ENCODE results near the gene ZNF648.

The ZNF648 gene

DNA sequence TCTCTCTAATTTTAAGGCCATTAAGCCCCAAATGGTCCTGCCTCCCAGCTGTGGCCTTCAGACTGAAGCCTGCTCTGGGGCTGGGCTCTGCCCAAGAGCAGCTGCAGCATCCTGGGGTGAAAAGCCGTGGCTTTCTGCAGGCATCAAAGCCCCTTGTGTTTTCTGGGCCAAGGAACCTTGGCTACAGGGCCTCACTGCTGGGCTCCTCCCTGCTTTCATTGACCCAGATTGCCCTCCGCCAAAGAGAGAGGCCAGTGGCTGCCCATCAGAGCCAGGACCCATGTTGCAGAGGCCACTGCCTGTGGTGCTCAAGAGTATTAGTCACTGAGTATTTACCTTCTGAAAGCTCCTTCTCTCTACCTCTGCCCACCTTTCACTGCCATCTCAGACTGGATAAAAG is 1.6 kb downstream of the ZNF648 start:
- Histone ChIP-seq H2AFZ (ENCODE audit: insufficient read depth, low read length, poor library complexity) (no peak overlapping the region), H3K27ac (ENCODE audit: low read depth, low read length) (no peak overlapping the region), H3K4ac (ENCODE audit: low read depth, low read length) (no peak overlapping the region), H3K79me2 (ENCODE audit: control insufficient read depth, insufficient read depth, low read length, poor library complexity) (no peaks in the 10 kb centered on the region), H3K18ac (ENCODE audit: low read length) (no peak overlapping the region), H4K8ac (ENCODE audit: low read depth, low read length) (no peak overlapping the region), H2BK120ac (ENCODE audit: insufficient read depth, low read length, poor library complexity) (no peak overlapping the region), H3K79me1 (ENCODE audit: low read length) (no peaks in the 10 kb centered on the region), H2BK5ac (ENCODE audit: low read depth, low read length, poor library complexity) (no peak overlapping the region), H3K9ac (ENCODE audit: low read length) (no peak overlapping the region), H2BK12ac (ENCODE audit: low read length) (no peak overlapping the region), H3K23ac (ENCODE audit: low read length) (no peak overlapping the region), H3K36me3 (ENCODE audit: control insufficient read depth in 1 of 2, insufficient read depth in 2 of 2, low read length in 2 of 2) (no peaks in the 10 kb centered on the region), H3K4me2 (ENCODE audit: low read length) (no peak overlapping the region), H3K4me3 (ENCODE audit: low read depth, low read length) (no peak overlapping the region), H3K27me3 (ENCODE audit: insufficient read depth, low read length) (no peaks in the 10 kb centered on the region), H2AK5ac (ENCODE audit: low read length) (no peak overlapping the region), H3K4me1 (ENCODE audit: control insufficient read depth in 1 of 2, insufficient read depth in 2 of 2, low read length in 2 of 2) (no peaks in the 10 kb centered on the region), H3K9me3 (ENCODE audit: insufficient read depth, low read depth, low read length) (no peaks in the 10 kb centered on the region), H4K91ac (ENCODE audit: low read depth, low read length) (no peak overlapping the region), H3K14ac (ENCODE audit: low read length) (no peak overlapping the region), H4K12ac (ENCODE audit: low read depth, low read length) (no peak overlapping the region)
- WGBS (ENCODE audit: extremely low coverage, insufficient coverage, insufficient read length): no CpG with 5 or more reads among the region's 2 CpGs
- DNase-seq: no peak

DNA sequence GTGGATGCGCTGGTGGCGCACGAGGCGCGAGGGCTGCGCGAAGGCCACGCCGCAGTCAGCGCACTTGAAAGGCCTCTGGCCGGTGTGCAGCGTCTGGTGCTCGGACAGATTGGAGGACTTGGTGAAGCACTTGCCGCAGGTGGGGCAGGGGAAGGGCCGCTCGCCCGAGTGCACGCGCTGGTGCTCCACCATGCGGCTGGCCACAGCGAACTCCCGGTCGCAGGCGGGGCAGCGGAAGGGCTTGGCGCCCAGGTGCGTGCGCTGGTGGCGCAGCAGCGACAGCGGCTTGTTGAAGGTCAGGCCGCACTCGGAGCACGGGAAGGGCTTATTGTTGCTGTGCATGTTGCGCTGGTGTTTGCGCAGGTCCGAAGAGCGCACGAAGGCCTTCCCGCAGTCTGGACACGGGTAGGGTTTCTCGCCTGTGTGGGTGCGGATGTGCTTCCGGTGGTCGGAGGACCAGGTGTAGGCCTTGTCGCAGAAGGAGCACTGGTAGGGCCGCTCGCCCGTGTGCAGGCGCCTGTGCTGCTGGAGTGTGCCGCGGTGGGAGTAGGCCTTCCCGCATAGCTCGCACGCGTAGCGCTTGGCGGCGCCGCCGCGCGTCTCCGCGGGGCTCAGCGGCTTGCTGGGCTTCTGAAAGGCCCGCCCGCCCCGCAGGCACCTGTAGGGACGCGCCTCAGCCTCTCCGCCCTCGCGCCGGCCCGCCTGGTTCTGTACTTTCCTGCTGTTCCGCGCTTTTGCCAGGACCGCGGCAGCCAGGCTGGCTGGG is 4.7 kb downstream of the ZNF648 start:
- Histone ChIP-seq H3K79me1 (ENCODE audit: low read length) (no peaks in the 10 kb centered on the region), H3K27ac (ENCODE audit: low read depth, low read length) (no peak overlapping the region), H3K79me2 (ENCODE audit: control insufficient read depth, insufficient read depth, low read length, poor library complexity) (no peaks in the 10 kb centered on the region), H3K14ac (ENCODE audit: low read length) (no peak overlapping the region), H2BK12ac (ENCODE audit: low read length) (no peak overlapping the region), H3K9me3 (ENCODE audit: insufficient read depth, low read depth, low read length) (no peaks in the 10 kb centered on the region), H3K4me1 (ENCODE audit: control insufficient read depth in 1 of 2, insufficient read depth in 2 of 2, low read length in 2 of 2) (no peaks in the 10 kb centered on the region), H4K8ac (ENCODE audit: low read depth, low read length) (no peak overlapping the region), H4K12ac (ENCODE audit: low read depth, low read length) (no peak overlapping the region), H3K4ac (ENCODE audit: low read depth, low read length) (no peak overlapping the region), H3K18ac (ENCODE audit: low read length) (no peak overlapping the region), H3K4me2 (ENCODE audit: low read length) (no peak overlapping the region), H4K91ac (ENCODE audit: low read depth, low read length) (no peak overlapping the region), H2BK120ac (ENCODE audit: insufficient read depth, low read length, poor library complexity) (no peak overlapping the region), H3K27me3 (ENCODE audit: insufficient read depth, low read length) (no peaks in the 10 kb centered on the region), H2AFZ (ENCODE audit: insufficient read depth, low read length, poor library complexity) (no peak overlapping the region), H3K4me3 (ENCODE audit: low read depth, low read length) (no peak overlapping the region), H3K23ac (ENCODE audit: low read length) (no peak overlapping the region), H2AK5ac (ENCODE audit: low read length) (no peak overlapping the region), H3K9ac (ENCODE audit: low read length) (no peak overlapping the region), H2BK5ac (ENCODE audit: low read depth, low read length, poor library complexity) (no peak overlapping the region), H3K36me3 (ENCODE audit: control insufficient read depth in 1 of 2, insufficient read depth in 2 of 2, low read length in 2 of 2) (no peaks in the 10 kb centered on the region)
- no CpG with 5 or more reads among the region's 80 CpGs for WGBS (ENCODE audit: extremely low coverage, insufficient coverage, insufficient read length)
- no peak for DNase-seq

DNA sequence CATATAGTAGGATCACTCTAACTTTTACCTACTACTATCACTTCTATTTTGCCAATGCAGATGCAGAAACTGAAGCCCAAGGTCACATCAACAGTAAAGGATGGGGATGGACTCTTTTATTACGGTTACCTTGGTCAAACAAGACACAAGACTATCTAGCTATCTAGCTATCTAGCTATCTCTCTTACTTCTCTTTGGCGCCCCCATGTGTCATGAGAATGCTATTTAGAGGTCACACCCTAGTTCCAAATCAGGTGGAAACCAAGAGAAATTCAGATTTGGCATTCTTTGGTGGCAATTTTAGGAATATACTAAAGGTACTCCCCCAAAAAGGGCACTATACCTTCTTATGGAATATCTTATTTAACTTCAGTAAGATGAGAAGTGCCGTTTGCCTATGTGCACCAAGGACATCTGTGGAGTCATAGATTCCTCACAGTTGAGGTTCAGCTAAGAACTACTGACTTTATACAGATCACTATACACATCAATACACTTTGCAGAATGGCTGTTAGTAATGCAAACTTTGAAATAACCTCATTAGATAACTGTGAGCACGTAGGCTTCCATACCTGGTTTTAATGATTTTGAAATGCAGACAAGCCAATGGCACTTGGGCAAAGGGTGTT is 6.7 kb downstream of the ZNF648 start:
- no peak overlapping the region for H3K23ac ChIP-seq (ENCODE audit: low read length)
- DNase-seq: peak in 1 of 2 donors; percentile 36

DNA sequence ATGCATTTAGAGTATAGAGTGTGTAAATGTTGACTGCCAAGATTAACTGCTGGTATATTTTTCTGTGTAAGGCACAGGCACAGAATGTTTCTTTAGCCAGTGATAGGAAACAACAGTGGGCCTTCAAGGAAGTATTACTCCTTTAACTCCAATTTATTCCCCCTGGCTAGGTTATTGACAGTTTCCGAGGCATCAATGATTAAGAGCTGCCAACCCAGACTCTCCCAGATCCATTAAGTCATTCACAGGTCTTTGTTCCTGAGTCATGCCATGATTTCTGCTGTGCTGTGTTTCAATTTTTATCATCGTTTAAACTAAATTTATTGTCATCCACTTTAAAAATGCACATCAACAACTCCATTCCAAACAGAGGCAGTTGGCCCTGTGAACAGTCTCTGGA is 9.2 kb downstream of the ZNF648 start:
- Histone ChIP-seq H2BK120ac (ENCODE audit: insufficient read depth, low read length, poor library complexity) (no peak overlapping the region), H4K8ac (ENCODE audit: low read depth, low read length) (no peak overlapping the region), H3K27ac (ENCODE audit: low read depth, low read length) (no peak overlapping the region), H3K79me2 (ENCODE audit: control insufficient read depth, insufficient read depth, low read length, poor library complexity) (no peaks in the 10 kb centered on the region), H3K9me3 (ENCODE audit: insufficient read depth, low read depth, low read length) (no peaks in the 10 kb centered on the region), H2BK5ac (ENCODE audit: low read depth, low read length, poor library complexity) (no peak overlapping the region), H3K18ac (ENCODE audit: low read length) (no peak overlapping the region), H3K4me1 (ENCODE audit: control insufficient read depth in 1 of 2, insufficient read depth in 2 of 2, low read length in 2 of 2) (no peaks in the 10 kb centered on the region), H3K36me3 (ENCODE audit: control insufficient read depth in 1 of 2, insufficient read depth in 2 of 2, low read length in 2 of 2) (no peaks in the 10 kb centered on the region), H2AFZ (ENCODE audit: insufficient read depth, low read length, poor library complexity) (no peak overlapping the region), H3K4me3 (ENCODE audit: low read depth, low read length) (no peak overlapping the region), H3K79me1 (ENCODE audit: low read length) (no peaks in the 10 kb centered on the region), H4K91ac (ENCODE audit: low read depth, low read length) (no peak overlapping the region), H3K4ac (ENCODE audit: low read depth, low read length) (no peak overlapping the region), H3K23ac (ENCODE audit: low read length) (no peak overlapping the region), H2BK12ac (ENCODE audit: low read length) (no peak overlapping the region), H2AK5ac (ENCODE audit: low read length) (no peak overlapping the region), H4K12ac (ENCODE audit: low read depth, low read length) (no peak overlapping the region), H3K9ac (ENCODE audit: low read length) (no peak overlapping the region), H3K14ac (ENCODE audit: low read length) (no peak overlapping the region), H3K4me2 (ENCODE audit: low read length) (no peak overlapping the region), H3K27me3 (ENCODE audit: insufficient read depth, low read length) (no peaks in the 10 kb centered on the region)
- no peak for DNase-seq
- WGBS (ENCODE audit: extremely low coverage, insufficient coverage, insufficient read length): no CpG with 5 or more reads among the region's 2 CpGs

More for the DNA sequence above, 6.7 kb downstream of the ZNF648 start:
- no peak overlapping the region for H3K4ac ChIP-seq (ENCODE audit: low read depth, low read length)
- H2BK120ac ChIP-seq (ENCODE audit: insufficient read depth, low read length, poor library complexity): no peak overlapping the region
- H2BK5ac ChIP-seq (ENCODE audit: low read depth, low read length, poor library complexity): no peak overlapping the region
- no peak overlapping the region for H4K8ac ChIP-seq (ENCODE audit: low read depth, low read length)
- H2AFZ ChIP-seq (ENCODE audit: insufficient read depth, low read length, poor library complexity): no peak overlapping the region
- H3K79me2 ChIP-seq (ENCODE audit: control insufficient read depth, insufficient read depth, low read length, poor library complexity): no peaks in the 10 kb centered on the region
- no peak overlapping the region for H3K4me3 ChIP-seq (ENCODE audit: low read depth, low read length)
- no peak overlapping the region for H2BK12ac ChIP-seq (ENCODE audit: low read length)
- H4K12ac ChIP-seq (ENCODE audit: low read depth, low read length): no peak overlapping the region
- H4K91ac ChIP-seq (ENCODE audit: low read depth, low read length): no peak overlapping the region
- WGBS (ENCODE audit: extremely low coverage, insufficient coverage, insufficient read length): no CpG with 5 or more reads among the region's 4 CpGs
- H3K27ac ChIP-seq (ENCODE audit: low read depth, low read length): no peak overlapping the region
- no peak overlapping the region for H3K4me2 ChIP-seq (ENCODE audit: low read length)
- H3K9me3 ChIP-seq (ENCODE audit: insufficient read depth, low read depth, low read length): no peaks in the 10 kb centered on the region
- no peak overlapping the region for H2AK5ac ChIP-seq (ENCODE audit: low read length)
- H3K79me1 ChIP-seq (ENCODE audit: low read length): no peaks in the 10 kb centered on the region
- no peak overlapping the region for H3K9ac ChIP-seq (ENCODE audit: low read length)
- no peak overlapping the region for H3K18ac ChIP-seq (ENCODE audit: low read length)
- H3K36me3 ChIP-seq (ENCODE audit: control insufficient read depth in 1 of 2, insufficient read depth in 2 of 2, low read length in 2 of 2): no peaks in the 10 kb centered on the region
- no peak overlapping the region for H3K14ac ChIP-seq (ENCODE audit: low read length)
- H3K4me1 ChIP-seq (ENCODE audit: control insufficient read depth in 1 of 2, insufficient read depth in 2 of 2, low read length in 2 of 2): no peaks in the 10 kb centered on the region
- H3K27me3 ChIP-seq (ENCODE audit: insufficient read depth, low read length): no peaks in the 10 kb centered on the region
